ENCODE measurements around the gene HIGD2A.

DNA sequence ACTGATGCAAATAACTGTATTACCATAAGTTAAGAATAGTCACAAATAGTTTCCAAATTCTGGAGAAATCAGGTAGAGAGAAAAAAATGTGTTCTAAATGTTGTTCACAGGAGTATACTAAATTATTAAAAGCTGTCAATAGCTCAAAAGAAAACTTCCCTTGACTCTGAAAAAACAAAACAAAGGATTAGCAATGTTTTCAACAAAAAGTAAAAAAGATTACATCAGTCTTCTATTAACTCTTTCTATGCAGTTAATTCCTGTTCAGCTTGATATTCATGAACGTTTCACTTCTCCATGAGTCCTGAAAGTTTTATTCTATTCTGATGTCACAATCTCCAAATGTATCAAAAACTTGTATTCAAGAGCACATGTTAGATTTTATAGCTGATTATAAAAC lies 37.2 kb downstream of the HIGD2A start:
- TF ChIP-seq POLR2A (IDR thresholded peaks at IDR 0.05; ENCODE audit: low read length) (no peak), CTCF (IDR thresholded peaks at IDR 0.05) (no peak), RFX5 (IDR thresholded peaks at IDR 0.05) (no peak), KDM5A (IDR thresholded peaks at IDR 0.05) (no peak), KDM1A (IDR thresholded peaks at IDR 0.05; ENCODE audit: low read depth) (no peak), HMGXB4 (CRISPR knock-in tag; IDR thresholded peaks at IDR 0.05; ENCODE audit: borderline replicate concordance) (no peak), MAZ (IDR thresholded peaks at IDR 0.05; ENCODE audit: borderline replicate concordance, low read depth, low read length) (no peak), EP300 (IDR thresholded peaks at IDR 0.05) (no peak)
